SK-N-SH (cell line): ENCODE data around the gene PKP1. TPM values are rescaled to one million over a fixed set of nuclear protein-coding genes. Genes with fewer than 3 reads are reported as not detected.

Source experiments
- CTCF ChIA-PET: fragments of 300-600, 350-600 bp; formaldehyde crosslinking; extraction: SDS; loops from one replicate; lab custom pipeline; 2021; lab: Yijun Ruan, JAX
- POLR2A ChIA-PET: fragments of 350-600 bp; sonication (Branson Sonifier 250); formaldehyde crosslinking; extraction: SDS; loops from one replicate; lab custom pipeline; 2020; ENCODE audit warnings: antibody characterized with exemption, inconsistent platforms; lab: Yijun Ruan, JAX
- DNase-seq: peaks from one replicate; pipeline ENCODE4 v3.0.0; 2012
- H2AFZ ChIP-seq: fragments of 200-600 bp; sonication (generic); 2 replicates; pipeline ENCODE4 v1.8.1; 2016; ENCODE audit warnings: antibody characterized with exemption, mild to moderate bottlenecking, low read depth
- H3F3A ChIP-seq: fragments of 200-600 bp; sonication (generic); replicated peaks from 2 replicates; pipeline ENCODE3; 2016; ENCODE audit warnings: antibody characterized with exemption, mild to moderate bottlenecking; ENCODE audit not compliant: insufficient read depth
- H3K27ac ChIP-seq, 2 experiments: fragments of 200-500 bp in 1 of 2; fragments of 200-600 bp in 1 of 2; sonication (Bioruptor generic) in 1 of 2; sonication (generic), shearing (Covaris generic) in 1 of 2; 2 replicates each; pipeline versions ENCODE4 v1.5.1 to v1.6.1; 2014 to 2016; ENCODE audit warnings: low read depth in 2 of 2, inconsistent platforms in 1 of 2, low read length in 1 of 2, mild to moderate bottlenecking in 1 of 2, mixed read lengths in 1 of 2
- H3K27me3 ChIP-seq: fragments of 200-600 bp; sonication (generic), shearing (Covaris generic); 2 replicates; pipeline ENCODE4 v1.6.1; 2016; ENCODE audit warnings: mixed run types; ENCODE audit not compliant: insufficient read depth
- H3K36me3 ChIP-seq, 2 experiments: fragments of 200-500 bp in 1 of 2; fragments of 200-600 bp in 1 of 2; sonication (Bioruptor generic) in 1 of 2; sonication (generic) in 1 of 2; replicated peaks in 1 of 2; 2 replicates each; pipeline versions ENCODE3 to v1.5.1; 2014 to 2016; ENCODE audit warnings: low read length in 1 of 2, mild to moderate bottlenecking in 1 of 2; ENCODE audit not compliant: insufficient read depth in 2 of 2, control insufficient read depth in 1 of 2
- H3K4me1 ChIP-seq, 2 experiments: fragments of 200-500 bp in 1 of 2; fragments of 200-600 bp in 1 of 2; sonication (Bioruptor generic) in 1 of 2; sonication (generic), shearing (Covaris generic) in 1 of 2; 2 replicates each; pipeline versions ENCODE4 v1.5.1 to v1.6.1; 2014 to 2016; ENCODE audit warnings: low read depth in 1 of 2, low read length in 1 of 2, mixed run types in 1 of 2; ENCODE audit not compliant: insufficient read depth in 2 of 2, control insufficient read depth in 1 of 2
- H3K4me2 ChIP-seq: fragments of 200-600 bp; sonication (generic), shearing (Covaris generic); 2 replicates; pipeline ENCODE4 v1.6.1; 2017; ENCODE audit warnings: mixed run types
- H3K4me3 ChIP-seq, 2 experiments: fragments of 200-500 bp in 1 of 2; fragments of 200-600 bp in 1 of 2; sonication (Bioruptor generic) in 1 of 2; sonication (generic), shearing (Covaris generic) in 1 of 2; 2 replicates each; pipeline versions ENCODE4 v1.5.1 to v1.8.1; 2014 to 2016; ENCODE audit warnings: low read depth in 2 of 2, inconsistent platforms in 1 of 2, low read length in 1 of 2, mild to moderate bottlenecking in 1 of 2, mixed read lengths in 1 of 2, moderate library complexity in 1 of 2
- H3K79me2 ChIP-seq: fragments of 200-600 bp; sonication (generic); 2 replicates; pipeline ENCODE4 v1.8.1; 2017; ENCODE audit warnings: mild to moderate bottlenecking; ENCODE audit not compliant: insufficient read depth
- H3K9ac ChIP-seq: fragments of 200-600 bp; sonication (generic); 2 replicates; pipeline ENCODE4 v1.6.1; 2017; ENCODE audit warnings: mixed run types
- H3K9me2 ChIP-seq: fragments of 200-600 bp; sonication (generic); 2 replicates; pipeline ENCODE4 v1.6.1; 2017; ENCODE audit warnings: mixed run types
- H3K9me3 ChIP-seq: fragments of 200-600 bp; sonication (generic); 2 replicates; pipeline ENCODE4 v1.6.1; 2017; ENCODE audit warnings: mixed run types, mild to moderate bottlenecking, moderate library complexity
- H4K20me1 ChIP-seq: fragments of 200-600 bp; sonication (generic); 2 replicates; pipeline ENCODE4 v1.6.1; 2017; ENCODE audit warnings: mild to moderate bottlenecking, mixed run types; ENCODE audit not compliant: insufficient read depth
- CHD2 ChIP-seq: fragments of 150-350 bp; IDR thresholded peaks from 2 replicates; pipeline ENCODE4 v1.6.1; 2018; ENCODE audit warnings: low read length; ENCODE audit not compliant: partially characterized antibody
- EP300 ChIP-seq, 2 experiments: IDR thresholded peaks; 2 replicates each; pipeline versions ENCODE4 v1.4.0 to v1.6.1; 2012; ENCODE audit warnings: borderline replicate concordance in 1 of 2, low read depth in 1 of 2, low read length in 1 of 2
- FOSL2 ChIP-seq: IDR thresholded peaks from 2 replicates; pipeline ENCODE4 v1.4.0; 2012; ENCODE audit warnings: low read depth, mild to moderate bottlenecking, moderate library complexity, borderline replicate concordance
- GABPA ChIP-seq: IDR thresholded peaks from 2 replicates; pipeline ENCODE4 v1.4.0; 2012; ENCODE audit warnings: low read depth, mild to moderate bottlenecking
- GATA2 ChIP-seq: sonication (generic); formaldehyde crosslinking; IDR thresholded peaks from 2 replicates; pipeline ENCODE4 v1.5.0; 2020; ENCODE audit warnings: mild to moderate bottlenecking, missing genetic modification reagents
- JUND ChIP-seq: IDR thresholded peaks from 2 replicates; pipeline ENCODE4 v1.4.0; 2012
- MEF2A ChIP-seq: IDR thresholded peaks from 2 replicates; pipeline ENCODE4 v1.4.0; 2012; ENCODE audit warnings: low read depth, borderline replicate concordance
- POLR2AphosphoS5 ChIP-seq: IDR thresholded peaks from 2 replicates; pipeline ENCODE4 v1.6.1; 2012; ENCODE audit warnings: low read depth, low read length
- RCOR1 ChIP-seq: fragments of 150-350 bp; IDR thresholded peaks from 2 replicates; pipeline ENCODE4 v1.6.1; 2017; ENCODE audit warnings: antibody characterized with exemption, low read length
- RXRA ChIP-seq: IDR thresholded peaks from 2 replicates; pipeline ENCODE4 v1.4.0; 2012; ENCODE audit warnings: low read depth, mild to moderate bottlenecking, borderline replicate concordance
- TEAD4 ChIP-seq: IDR thresholded peaks from 2 replicates; pipeline ENCODE4 v1.4.0; 2012; ENCODE audit warnings: mild to moderate bottlenecking, borderline replicate concordance; ENCODE audit not compliant: insufficient read depth
- YY1 ChIP-seq: IDR thresholded peaks from 2 replicates; pipeline ENCODE4 v1.4.0; 2012; ENCODE audit warnings: low read depth, mild to moderate bottlenecking
- WGBS: methylation state at CpG from one replicate; pipeline ENCODE4 v1.1.6; 2017; ENCODE audit warnings: low lambda C conversion rate; 5-methylcytosine and 5-hydroxymethylcytosine counted together
- polyA plus RNA-seq, 3 experiments: library from polyadenylated mRNA; depleted of rRNA; stranded (reverse); fragments of >200 nt; gene quantifications; 2 replicates each; pipeline ENCODE4 v1.2.3, GENCODE V29; 2012
- TF ChIP-seq, protein P1 (sequence below): IDR thresholded peaks from 2 replicates; pipeline ENCODE4 v1.4.0; 2012; ENCODE audit warnings: low read depth, borderline replicate concordance
- TF ChIP-seq, protein P2 (sequence below): IDR thresholded peaks from 2 replicates; pipeline ENCODE4 v1.6.1; 2012; ENCODE audit warnings: mild to moderate bottlenecking, low read depth, low read length, moderate library complexity
- TF ChIP-seq, protein P3 (sequence below): fragments of 200-600 bp; sonication (generic); IDR thresholded peaks from 2 replicates; pipeline ENCODE4 v1.6.1; 2017; ENCODE audit warnings: antibody characterized with exemption, mild to moderate bottlenecking, moderate library complexity
- TF ChIP-seq, protein P4 (sequence below): fragments of 150-350 bp; IDR thresholded peaks from 2 replicates; pipeline ENCODE4 v1.6.1; 2017; ENCODE audit warnings: antibody characterized with exemption, low read length, low read depth, borderline replicate concordance

The PKP1 gene
- polyA plus RNA-seq, 1 of the 3 experiments (the other 2 are of a cell fraction), result not detected

DNA sequence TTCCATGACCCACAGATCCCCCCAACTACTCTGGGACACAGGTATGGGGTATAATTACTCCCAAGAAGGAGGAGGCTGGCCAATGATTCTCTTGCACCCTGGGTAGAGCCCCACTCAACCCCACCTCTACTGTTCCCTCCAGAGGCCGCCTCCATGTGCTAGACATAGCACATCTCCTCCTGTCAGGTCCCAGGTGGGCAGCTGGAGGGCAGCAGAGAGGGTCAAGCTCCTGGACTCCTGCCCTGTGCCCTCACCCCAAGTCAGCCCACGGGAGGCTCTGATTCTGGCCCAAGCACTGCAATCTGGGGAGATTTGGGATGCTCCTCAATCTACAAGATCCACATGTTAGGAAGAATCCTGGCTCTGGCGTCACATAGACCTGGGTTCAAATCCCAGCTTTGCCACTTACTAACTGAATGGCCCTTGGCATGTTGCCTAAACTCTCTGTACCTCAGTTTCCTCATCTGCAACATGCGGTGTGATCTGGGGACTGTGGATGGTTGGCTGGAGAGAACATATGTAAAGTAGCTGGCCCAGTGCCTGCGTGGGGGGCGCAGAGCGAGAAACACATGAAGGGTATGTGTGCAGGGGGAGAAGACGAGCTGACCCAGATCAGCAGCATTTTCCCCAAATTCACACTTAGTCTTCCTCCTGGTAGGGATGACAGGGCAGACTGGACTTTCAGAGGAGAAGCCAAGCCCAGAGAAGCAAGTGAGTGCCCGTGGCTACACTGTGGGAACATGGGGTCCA is 71.0 kb downstream of the PKP1 start:
- H3K36me3 ChIP-seq, result no peaks in the 10 kb centered on the region
- H3K4me2 ChIP-seq, result no peak overlapping the region
- H3K9ac ChIP-seq, result no peak overlapping the region
- CTCF ChIA-PET, result interaction anchor here (1.0 to 17.5 kb wide), 7 partner anchors 7 to 103 kb away, joined by 3 to 329 read pairs (median 4); no protein-coding TSS in a partner anchor
- H4K20me1 ChIP-seq, result no peaks in the 10 kb centered on the region
- WGBS, result 75% methylated on average over 8 of the region's 9 CpGs
- H3K9me2 ChIP-seq, result no peaks in the 10 kb centered on the region
- TF ChIP-seq, protein P1, sequence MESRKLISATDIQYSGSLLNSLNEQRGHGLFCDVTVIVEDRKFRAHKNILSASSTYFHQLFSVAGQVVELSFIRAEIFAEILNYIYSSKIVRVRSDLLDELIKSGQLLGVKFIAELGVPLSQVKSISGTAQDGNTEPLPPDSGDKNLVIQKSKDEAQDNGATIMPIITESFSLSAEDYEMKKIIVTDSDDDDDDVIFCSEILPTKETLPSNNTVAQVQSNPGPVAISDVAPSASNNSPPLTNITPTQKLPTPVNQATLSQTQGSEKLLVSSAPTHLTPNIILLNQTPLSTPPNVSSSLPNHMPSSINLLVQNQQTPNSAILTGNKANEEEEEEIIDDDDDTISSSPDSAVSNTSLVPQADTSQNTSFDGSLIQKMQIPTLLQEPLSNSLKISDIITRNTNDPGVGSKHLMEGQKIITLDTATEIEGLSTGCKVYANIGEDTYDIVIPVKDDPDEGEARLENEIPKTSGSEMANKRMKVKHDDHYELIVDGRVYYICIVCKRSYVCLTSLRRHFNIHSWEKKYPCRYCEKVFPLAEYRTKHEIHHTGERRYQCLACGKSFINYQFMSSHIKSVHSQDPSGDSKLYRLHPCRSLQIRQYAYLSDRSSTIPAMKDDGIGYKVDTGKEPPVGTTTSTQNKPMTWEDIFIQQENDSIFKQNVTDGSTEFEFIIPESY, result no peak
- TF ChIP-seq, protein P2, sequence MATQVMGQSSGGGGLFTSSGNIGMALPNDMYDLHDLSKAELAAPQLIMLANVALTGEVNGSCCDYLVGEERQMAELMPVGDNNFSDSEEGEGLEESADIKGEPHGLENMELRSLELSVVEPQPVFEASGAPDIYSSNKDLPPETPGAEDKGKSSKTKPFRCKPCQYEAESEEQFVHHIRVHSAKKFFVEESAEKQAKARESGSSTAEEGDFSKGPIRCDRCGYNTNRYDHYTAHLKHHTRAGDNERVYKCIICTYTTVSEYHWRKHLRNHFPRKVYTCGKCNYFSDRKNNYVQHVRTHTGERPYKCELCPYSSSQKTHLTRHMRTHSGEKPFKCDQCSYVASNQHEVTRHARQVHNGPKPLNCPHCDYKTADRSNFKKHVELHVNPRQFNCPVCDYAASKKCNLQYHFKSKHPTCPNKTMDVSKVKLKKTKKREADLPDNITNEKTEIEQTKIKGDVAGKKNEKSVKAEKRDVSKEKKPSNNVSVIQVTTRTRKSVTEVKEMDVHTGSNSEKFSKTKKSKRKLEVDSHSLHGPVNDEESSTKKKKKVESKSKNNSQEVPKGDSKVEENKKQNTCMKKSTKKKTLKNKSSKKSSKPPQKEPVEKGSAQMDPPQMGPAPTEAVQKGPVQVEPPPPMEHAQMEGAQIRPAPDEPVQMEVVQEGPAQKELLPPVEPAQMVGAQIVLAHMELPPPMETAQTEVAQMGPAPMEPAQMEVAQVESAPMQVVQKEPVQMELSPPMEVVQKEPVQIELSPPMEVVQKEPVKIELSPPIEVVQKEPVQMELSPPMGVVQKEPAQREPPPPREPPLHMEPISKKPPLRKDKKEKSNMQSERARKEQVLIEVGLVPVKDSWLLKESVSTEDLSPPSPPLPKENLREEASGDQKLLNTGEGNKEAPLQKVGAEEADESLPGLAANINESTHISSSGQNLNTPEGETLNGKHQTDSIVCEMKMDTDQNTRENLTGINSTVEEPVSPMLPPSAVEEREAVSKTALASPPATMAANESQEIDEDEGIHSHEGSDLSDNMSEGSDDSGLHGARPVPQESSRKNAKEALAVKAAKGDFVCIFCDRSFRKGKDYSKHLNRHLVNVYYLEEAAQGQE, result no peak
- TF ChIP-seq YY1, result no peak
- no peak for TF ChIP-seq RXRA
- TF ChIP-seq POLR2AphosphoS5, result no peak
- TF ChIP-seq EP300 (IDR thresholded peaks at IDR 0.05; ENCODE audit: borderline replicate concordance in 1 of 2, low read depth in 1 of 2, low read length in 1 of 2), result no peak
- TF ChIP-seq MEF2A, result no peak
- no peak for TF ChIP-seq RCOR1
- no peak for TF ChIP-seq JUND
- TF ChIP-seq, protein P3, sequence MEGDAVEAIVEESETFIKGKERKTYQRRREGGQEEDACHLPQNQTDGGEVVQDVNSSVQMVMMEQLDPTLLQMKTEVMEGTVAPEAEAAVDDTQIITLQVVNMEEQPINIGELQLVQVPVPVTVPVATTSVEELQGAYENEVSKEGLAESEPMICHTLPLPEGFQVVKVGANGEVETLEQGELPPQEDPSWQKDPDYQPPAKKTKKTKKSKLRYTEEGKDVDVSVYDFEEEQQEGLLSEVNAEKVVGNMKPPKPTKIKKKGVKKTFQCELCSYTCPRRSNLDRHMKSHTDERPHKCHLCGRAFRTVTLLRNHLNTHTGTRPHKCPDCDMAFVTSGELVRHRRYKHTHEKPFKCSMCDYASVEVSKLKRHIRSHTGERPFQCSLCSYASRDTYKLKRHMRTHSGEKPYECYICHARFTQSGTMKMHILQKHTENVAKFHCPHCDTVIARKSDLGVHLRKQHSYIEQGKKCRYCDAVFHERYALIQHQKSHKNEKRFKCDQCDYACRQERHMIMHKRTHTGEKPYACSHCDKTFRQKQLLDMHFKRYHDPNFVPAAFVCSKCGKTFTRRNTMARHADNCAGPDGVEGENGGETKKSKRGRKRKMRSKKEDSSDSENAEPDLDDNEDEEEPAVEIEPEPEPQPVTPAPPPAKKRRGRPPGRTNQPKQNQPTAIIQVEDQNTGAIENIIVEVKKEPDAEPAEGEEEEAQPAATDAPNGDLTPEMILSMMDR, result no peak
- TF ChIP-seq, protein P4, sequence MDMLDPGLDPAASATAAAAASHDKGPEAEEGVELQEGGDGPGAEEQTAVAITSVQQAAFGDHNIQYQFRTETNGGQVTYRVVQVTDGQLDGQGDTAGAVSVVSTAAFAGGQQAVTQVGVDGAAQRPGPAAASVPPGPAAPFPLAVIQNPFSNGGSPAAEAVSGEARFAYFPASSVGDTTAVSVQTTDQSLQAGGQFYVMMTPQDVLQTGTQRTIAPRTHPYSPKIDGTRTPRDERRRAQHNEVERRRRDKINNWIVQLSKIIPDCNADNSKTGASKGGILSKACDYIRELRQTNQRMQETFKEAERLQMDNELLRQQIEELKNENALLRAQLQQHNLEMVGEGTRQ, result no peak
- TF ChIP-seq CHD2, result no peak
- TF ChIP-seq GATA2 (CRISPR knock-in tag), result no peak
- no peak for TF ChIP-seq TEAD4
- TF ChIP-seq FOSL2, result no peak
- no peak for TF ChIP-seq GABPA
- H3K4me1 ChIP-seq, result no peaks in the 10 kb centered on the region; a peak in 1 of 4 replicates
- H3K27ac ChIP-seq, result no peak overlapping the region
- POLR2A ChIA-PET, result no interaction called here
- no peak overlapping the region for H2AFZ ChIP-seq
- H3K4me3 ChIP-seq, result no peak overlapping the region
- H3F3A ChIP-seq, result no peaks in the 10 kb centered on the region
- DNase-seq, result no peak
- no peaks in the 10 kb centered on the region for H3K79me2 ChIP-seq
- peaks cover 3% of the 10 kb centered on the region; the same call in 1 of the 2 replicates for H3K27me3 ChIP-seq
- H3K9me3 ChIP-seq, result no peaks in the 10 kb centered on the region
